IMR-90 (cell line): ENCODE data around the gene CYP27B1. TPM values are rescaled to one million over a fixed set of nuclear protein-coding genes. Genes with fewer than 3 reads are reported as not detected.

Source experiments
- ATAC-seq: fragments of 200-7000 bp; cut with Tn5 transposase; 2 replicates; pipeline ENCODE4 v1.9.1; 2020; ENCODE audit warnings: low read depth, mild to moderate bottlenecking, moderate library complexity
- BruUV-seq: library from RNA; stranded (reverse); fragments of 400-500 nt; replicated peaks from 2 replicates; lab custom pipeline; 2021; lab: Mats Ljungman, UMichigan
- CTCF ChIA-PET: fragments of 300-600 bp; formaldehyde crosslinking; extraction: SDS; loops from one replicate; lab custom pipeline; 2021; ENCODE audit warnings: antibody characterized with exemption; lab: Yijun Ruan, JAX
- POLR2A ChIA-PET: fragments of 300-600 bp; sonication (Branson Sonifier 250); formaldehyde crosslinking; loops from one replicate; lab custom pipeline; 2022; ENCODE audit warnings: antibody characterized with exemption; ENCODE audit not compliant: unreplicated experiment; lab: Charles Lee
- DNase-seq: peaks from one replicate; pipeline ENCODE4 v3.0.0; 2013
- H2AFZ ChIP-seq: replicated peaks from 2 replicates; pipeline ENCODE3; 2013; ENCODE audit warnings: low read length, mild to moderate bottlenecking; ENCODE audit not compliant: poor library complexity
- H2AK5ac ChIP-seq: 2 replicates; pipeline ENCODE4 v1.6.1; 2013; ENCODE audit warnings: low read depth, low read length, inconsistent platforms
- H2AK9ac ChIP-seq: replicated peaks from 2 replicates; pipeline ENCODE3; 2013; ENCODE audit warnings: mild to moderate bottlenecking, low read depth, low read length, moderate library complexity; ENCODE audit not compliant: poor library complexity
- H2BK120ac ChIP-seq: 2 replicates; pipeline ENCODE4 v1.6.1; 2013; ENCODE audit warnings: low read depth, low read length, inconsistent platforms
- H2BK15ac ChIP-seq: 3 replicates; pipeline ENCODE4 v1.6.1; 2013; ENCODE audit warnings: low read depth, low read length, inconsistent platforms
- H2BK20ac ChIP-seq: 2 replicates; pipeline ENCODE4 v1.6.1; 2013; ENCODE audit warnings: low read depth, mild to moderate bottlenecking, inconsistent platforms, low read length, moderate library complexity
- H2BK5ac ChIP-seq: 2 replicates; pipeline ENCODE4 v1.6.1; 2013; ENCODE audit warnings: mild to moderate bottlenecking, low read depth, low read length, inconsistent platforms; ENCODE audit not compliant: poor library complexity, severe bottlenecking
- H3K14ac ChIP-seq: replicated peaks from 2 replicates; pipeline ENCODE4 v1.6.1; 2013; ENCODE audit warnings: low read depth, low read length, inconsistent platforms
- H3K18ac ChIP-seq: 2 replicates; pipeline ENCODE4 v1.6.1; 2013; ENCODE audit warnings: low read depth, low read length, control low read depth
- H3K23ac ChIP-seq: 2 replicates; pipeline ENCODE4 v1.6.1; 2013; ENCODE audit warnings: low read depth, low read length, inconsistent platforms
- H3K27ac ChIP-seq: 2 replicates; pipeline ENCODE4 v1.5.1; 2013; ENCODE audit warnings: mild to moderate bottlenecking, control low read depth, low read length; ENCODE audit not compliant: insufficient read depth
- H3K27me3 ChIP-seq: 2 replicates; pipeline ENCODE4 v1.6.1; 2013; ENCODE audit warnings: low read length; ENCODE audit not compliant: control insufficient read depth, insufficient read depth
- H3K36me3 ChIP-seq: 2 replicates; pipeline ENCODE4 v1.6.1; 2013; ENCODE audit warnings: low read length, mixed read lengths; ENCODE audit not compliant: control insufficient read depth, insufficient read depth
- H3K4ac ChIP-seq: 2 replicates; pipeline ENCODE4 v1.6.1; 2013; ENCODE audit warnings: low read depth, low read length, inconsistent platforms
- H3K4me1 ChIP-seq: 2 replicates; pipeline ENCODE4 v1.6.1; 2013; ENCODE audit warnings: low read length, mixed read lengths; ENCODE audit not compliant: control insufficient read depth, insufficient read depth
- H3K4me2 ChIP-seq: 2 replicates; pipeline ENCODE4 v1.6.1; 2013; ENCODE audit warnings: low read depth, mild to moderate bottlenecking, control low read depth, low read length, moderate library complexity
- H3K4me3 ChIP-seq: 2 replicates; pipeline ENCODE4 v1.5.1; 2013; ENCODE audit warnings: low read depth, mild to moderate bottlenecking, control low read depth, low read length, moderate library complexity; ENCODE audit not compliant: insufficient read depth
- H3K56ac ChIP-seq: 2 replicates; pipeline ENCODE4 v1.6.1; 2013; ENCODE audit warnings: low read length, inconsistent platforms; ENCODE audit not compliant: insufficient read depth; ENCODE audit errors: extremely low read depth
- H3K79me1 ChIP-seq, 2 experiments: 2 replicates each; pipeline ENCODE4 v1.6.1; 2013; ENCODE audit warnings: low read length in 2 of 2, inconsistent platforms in 1 of 2, low read depth in 1 of 2
- H3K9ac ChIP-seq: 2 replicates; pipeline ENCODE4 v1.6.1; 2013; ENCODE audit warnings: low read depth, low read length, control low read depth
- H3K9me1 ChIP-seq: 2 replicates; pipeline ENCODE4 v1.6.1; 2013; ENCODE audit warnings: low read length, inconsistent platforms; ENCODE audit not compliant: insufficient read depth
- H3K9me3 ChIP-seq: 2 replicates; pipeline ENCODE4 v1.6.1; 2013; ENCODE audit warnings: low read length; ENCODE audit not compliant: control insufficient read depth, insufficient read depth
- H4K20me1 ChIP-seq: 2 replicates; pipeline ENCODE4 v1.6.1; 2013; ENCODE audit warnings: low read length, inconsistent platforms; ENCODE audit not compliant: insufficient read depth
- H4K5ac ChIP-seq: 2 replicates; pipeline ENCODE4 v1.6.1; 2013; ENCODE audit warnings: mild to moderate bottlenecking, low read depth, low read length, control low read depth
- H4K8ac ChIP-seq, 2 experiments: 2 replicates each; pipeline ENCODE4 v1.6.1; 2013; ENCODE audit warnings: low read depth in 2 of 2, low read length in 2 of 2, control low read depth in 1 of 2, inconsistent platforms in 1 of 2
- H4K91ac ChIP-seq: 2 replicates; pipeline ENCODE4 v1.6.1; 2013; ENCODE audit warnings: low read depth, low read length, inconsistent platforms; ENCODE audit not compliant: insufficient read depth
- BHLHE40 ChIP-seq: fragments of 150-350 bp; IDR thresholded peaks from 2 replicates; pipeline ENCODE4 v1.6.1; 2016; ENCODE audit warnings: mild to moderate bottlenecking, low read depth, low read length
- CEBPB ChIP-seq: IDR thresholded peaks from 2 replicates; pipeline ENCODE4 v1.6.1; 2012; ENCODE audit warnings: low read depth, low read length, improper control_type of control experiment
- CHD1 ChIP-seq: IDR thresholded peaks from 2 replicates; pipeline ENCODE4 v1.6.1; 2012; ENCODE audit warnings: low read depth, low read length, improper control_type of control experiment
- CTCF ChIP-seq: conservative IDR thresholded peaks from 2 replicates; pipeline ENCODE4 v1.5.1; 2012; ENCODE audit warnings: mild to moderate bottlenecking, low read depth, low read length, improper control_type of control experiment
- ELK1 ChIP-seq: fragments of 150-350 bp; IDR thresholded peaks from 2 replicates; pipeline ENCODE4 v1.6.1; 2016; ENCODE audit warnings: low read depth, mild to moderate bottlenecking, low read length, moderate library complexity, borderline replicate concordance
- FOS ChIP-seq: fragments of 150-350 bp; IDR thresholded peaks from 2 replicates; pipeline ENCODE4 v1.6.1; 2016; ENCODE audit warnings: low read depth, low read length
- MAFK ChIP-seq: IDR thresholded peaks from 2 replicates; pipeline ENCODE4 v1.6.1; 2012; ENCODE audit warnings: low read depth, low read length, improper control_type of control experiment
- MAZ ChIP-seq: IDR thresholded peaks from 2 replicates; pipeline ENCODE4 v1.6.1; 2012; ENCODE audit warnings: low read depth, mild to moderate bottlenecking, low read length, improper control_type of control experiment, moderate library complexity, borderline replicate concordance
- MXI1 ChIP-seq: IDR thresholded peaks from 2 replicates; pipeline ENCODE4 v1.6.1; 2012; ENCODE audit warnings: low read depth, mild to moderate bottlenecking, low read length, moderate library complexity, borderline replicate concordance
- NFE2L2 ChIP-seq: fragments of 150-350 bp; IDR thresholded peaks from 2 replicates; pipeline ENCODE4 v1.6.1; 2016; ENCODE audit warnings: low read depth, mild to moderate bottlenecking, low read length
- POLR2A ChIP-seq: IDR thresholded peaks from 2 replicates; pipeline ENCODE4 v1.6.1; 2012; ENCODE audit warnings: mild to moderate bottlenecking, low read depth, low read length
- RAD21 ChIP-seq: IDR thresholded peaks from 2 replicates; pipeline ENCODE4 v1.6.1; 2012; ENCODE audit warnings: low read length, improper control_type of control experiment
- RCOR1 ChIP-seq: IDR thresholded peaks from 2 replicates; pipeline ENCODE4 v1.6.1; 2012; ENCODE audit warnings: mild to moderate bottlenecking, low read length, improper control_type of control experiment; ENCODE audit not compliant: insufficient replicate concordance
- RFX5 ChIP-seq: IDR thresholded peaks from 2 replicates; pipeline ENCODE4 v1.8.0; 2012; ENCODE audit warnings: low read depth, mild to moderate bottlenecking, low read length, moderate library complexity
- SMC3 ChIP-seq: fragments of 150-350 bp; IDR thresholded peaks from 2 replicates; pipeline ENCODE4 v1.6.1; 2016; ENCODE audit warnings: low read depth, mild to moderate bottlenecking, antibody characterized with exemption, low read length, moderate library complexity
- USF2 ChIP-seq: fragments of 150-350 bp; IDR thresholded peaks from 2 replicates; pipeline ENCODE4 v1.6.1; 2017; ENCODE audit warnings: mild to moderate bottlenecking, antibody characterized with exemption, low read length, low read depth
- WGBS, 2 experiments: methylation state at CpG; one replicate each; pipeline versions ENCODE4 v1.1.5 to v1.1.7; 2013; ENCODE audit warnings: missing lambda C conversion rate in 2 of 2; ENCODE audit not compliant: insufficient read length in 1 of 2; ENCODE audit errors: extremely low coverage in 2 of 2; 5-methylcytosine and 5-hydroxymethylcytosine counted together
- dilution Hi-C: fragments of 300-500 bp; cut with HindIII; formaldehyde crosslinking; loops from one replicate; pipeline ENCODE4 v1.14.3; 2018; ENCODE audit warnings: low sequenced_read_pairs; ENCODE audit not compliant: unreplicated experiment
- in situ Hi-C: fragments of 300-500 bp; cut with MboI; formaldehyde crosslinking; loops from 3 replicates; pipeline ENCODE4 v1.14.3; 2019; ENCODE audit warnings: low sequenced_read_pairs, inconsistent platforms, mixed read lengths
- intact Hi-C: fragments of 100-400 bp; cut with micrococcal nuclease; formaldehyde crosslinking; loops from 2 replicates; pipeline ENCODE4 v1.10.0; 2022
- polyA plus RNA-seq, 3 experiments: library from polyadenylated mRNA; depleted of rRNA; stranded (reverse); fragments of >200 nt; gene quantifications; 2 replicates each; pipeline ENCODE4 v1.2.3, GENCODE V29; 2012; ENCODE audit warnings: low replicate concordance in 1 of 3
- total RNA-seq: library from RNA; depleted of rRNA; stranded (reverse); fragments of >200 nt; gene quantifications from 2 replicates; pipeline ENCODE4 v1.2.3, GENCODE V29; 2012

CYP27B1 gene
- total and polyA plus RNA-seq, 2 of the 4 experiments (the other 2 are of a cell fraction), result 0.36 to 1.3 TPM

GRCh38 chr12:57740656-57741412 is 26.0 kb downstream of the CYP27B1 start:
- H3K56ac ChIP-seq, result no peak overlapping the region
- H3K9me3 ChIP-seq, result peaks cover 2% of the 10 kb centered on the region; the same call in 1 of the 2 replicates
- in situ Hi-C loops (no loop called here), intact Hi-C loops (no loop called here), dilution Hi-C loops (no loop called here)
- peaks cover 60% of the 10 kb centered on the region for H3K27me3 ChIP-seq
- H3K9me1 ChIP-seq, result peaks cover 5% of the 10 kb centered on the region
- WGBS, 2 experiments, result no CpG with 5 or more reads among the region's 5 CpGs
- peaks cover 6 to 13% of the 10 kb centered on the region in 2 experiments; a peak in 3 of 4 replicates for H3K79me1 ChIP-seq
- 0 out of 2 replicates have a peak, but pooled peaks cover 3% of the 10 kb centered on the region for H4K20me1 ChIP-seq
- ChIA-PET CTCF (no interaction called here), POLR2A (no interaction called here)
- no peaks in the 10 kb centered on the region for H3K36me3 ChIP-seq
- H3K4me2 ChIP-seq, result no peak overlapping the region
- H4K5ac ChIP-seq, result no peak overlapping the region
- H2BK20ac ChIP-seq, result no peak overlapping the region
- no peak for ATAC-seq
- TF ChIP-seq MXI1, result no peak
- no peak for TF ChIP-seq CTCF
- TF ChIP-seq RAD21, result no peak
- no peak for TF ChIP-seq CEBPB
- TF ChIP-seq ELK1, result no peak
- TF ChIP-seq MAZ, result no peak
- no peak for TF ChIP-seq FOS
- no peak for TF ChIP-seq MAFK
- TF ChIP-seq RFX5, result no peak
- no peak for TF ChIP-seq NFE2L2
- TF ChIP-seq BHLHE40, result no peak
- TF ChIP-seq POLR2A, result no peak
- no peak for TF ChIP-seq SMC3
- no peak for TF ChIP-seq USF2
- TF ChIP-seq RCOR1, result no peak
- no peak for TF ChIP-seq CHD1
- H2BK5ac ChIP-seq, result no peak overlapping the region
- no peak overlapping the region for H4K8ac ChIP-seq
- peaks cover 6% of the 10 kb centered on the region for H3K4me1 ChIP-seq
- BruUV-seq, result no TSS peak
- no peak overlapping the region for H2BK15ac ChIP-seq
- no peak overlapping the region for H3K9ac ChIP-seq
- H3K4ac ChIP-seq, result no peak overlapping the region
- no peak overlapping the region for H3K18ac ChIP-seq
- peak overlapping the region; percentile 10 for H2AK9ac ChIP-seq
- no peak overlapping the region for H3K14ac ChIP-seq
- H2AFZ ChIP-seq, result no peak overlapping the region
- no peak overlapping the region for H2BK120ac ChIP-seq
- no peak overlapping the region for H2AK5ac ChIP-seq
- no peak overlapping the region for H3K4me3 ChIP-seq
- no peak overlapping the region for H4K91ac ChIP-seq
- no peak overlapping the region for H3K27ac ChIP-seq
- no peak for DNase-seq
- H3K23ac ChIP-seq, result no peak overlapping the region
